ELR (cell line): ENCODE data around the gene FKBP2.

ENCODE experiments used
- DNase-seq: peaks from one replicate; pipeline ENCODE4 v3.0.0-alpha.2; 2015; ENCODE audit warnings: low read depth

FKBP2 gene

GRCh38 chr11:64249563-64250414 is 8.9 kb downstream of the FKBP2 start:
- DNase-seq = no peak

- DNase-seq = no peak
These were observed 9.6 kb downstream of the FKBP2 start for GRCh38 chr11:64250415-64251015.

- peak; percentile 58 for DNase-seq
These were observed 10.3 kb downstream of the FKBP2 start, which contains the start of gene PLCB3 for GRCh38 chr11:64251016-64251752. PLCB3 (plus strand) TSS chr11:64251530; CDS start chr11:64251650, 120 bp downstream.

GRCh38 chr11:64251753-64252002 is 10.8 kb downstream of the FKBP2 start:
- DNase-seq = no peak

- peak; percentile 78 for DNase-seq
These were observed 11.3 kb downstream of the FKBP2 start for GRCh38 chr11:64252003-64252872.

- DNase-seq = no peak
These were observed 12.1 kb downstream of the FKBP2 start for GRCh38 chr11:64253043-64253442.

- DNase-seq = no peak
These were observed 12.6 kb downstream of the FKBP2 start for GRCh38 chr11:64253481-64253880.

GRCh38 chr11:64254326-64254725 is 13.4 kb downstream of the FKBP2 start:
- no peak for DNase-seq

GRCh38 chr11:64255135-64256128 is 14.5 kb downstream of the FKBP2 start:
- DNase-seq = no peak

GRCh38 chr11:64256300-64256699 is 15.4 kb downstream of the FKBP2 start:
- DNase-seq = no peak

GRCh38 chr11:64258356-64258755 is 17.5 kb downstream of the FKBP2 start:
- DNase-seq = no peak

- DNase-seq = no peak
These were observed 18.1 kb downstream of the FKBP2 start for GRCh38 chr11:64258946-64259532.

GRCh38 chr11:64259533-64260067 is 18.7 kb downstream of the FKBP2 start:
- DNase-seq = no peak

GRCh38 chr11:64260147-64260708 is 19.3 kb downstream of the FKBP2 start:
- DNase-seq = no peak

GRCh38 chr11:64261556-64262080 is 20.7 kb downstream of the FKBP2 start:
- no peak for DNase-seq

- no peak for DNase-seq
These were observed 21.5 kb downstream of the FKBP2 start for GRCh38 chr11:64262271-64263002.

GRCh38 chr11:64263021-64263946 is 22.4 kb downstream of the FKBP2 start:
- peak; percentile 95 for DNase-seq

GRCh38 chr11:64263947-64264317 is 23.0 kb downstream of the FKBP2 start:
- DNase-seq = no peak
